ENCODE results near the gene WFIKKN2.

The WFIKKN2 gene

DNA sequence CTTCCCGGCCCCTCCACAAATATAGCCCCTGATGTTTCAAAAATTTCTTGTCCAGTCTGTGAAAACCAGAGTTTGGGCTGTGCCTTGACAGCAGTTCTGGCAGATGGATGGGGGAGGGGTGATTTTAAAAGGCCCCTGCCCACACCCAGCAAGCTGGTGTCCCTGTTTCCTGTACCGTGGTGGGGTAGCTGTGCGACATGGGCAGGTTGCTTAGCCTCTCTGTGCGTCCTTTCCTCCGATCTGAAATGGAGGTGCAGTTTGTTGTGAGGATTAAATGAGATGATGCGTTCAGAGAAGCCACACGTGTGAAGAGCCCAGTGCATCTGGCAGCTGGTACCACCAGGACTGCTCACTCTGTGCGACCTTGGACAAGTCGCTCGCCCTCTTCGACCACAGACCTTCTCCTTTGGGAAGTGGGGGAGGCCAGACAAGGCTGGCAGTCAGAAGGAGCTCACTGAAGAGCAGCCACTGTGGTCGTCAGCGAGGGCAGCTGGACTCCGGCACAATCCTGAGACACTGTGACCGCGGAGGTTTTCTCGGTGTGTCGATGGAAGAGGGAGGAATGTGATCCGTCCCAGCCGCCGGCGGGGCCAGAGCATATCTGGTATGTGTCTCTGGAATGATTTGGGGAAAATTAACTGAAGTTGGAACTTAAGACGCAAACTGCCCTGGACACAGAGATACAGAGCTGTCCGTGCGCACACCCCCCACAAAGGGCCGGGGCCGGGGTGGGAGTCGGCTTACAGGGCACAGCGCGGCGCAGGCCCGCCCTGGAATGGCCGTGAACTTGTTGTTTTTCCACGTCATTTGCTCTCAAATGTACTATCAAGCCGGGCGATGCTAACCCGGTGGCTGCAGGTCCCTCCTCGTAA, 721 bp upstream of the WFIKKN2 start:
- H3K4me3 ChIP-seq (ENCODE audit: low read depth, low read length) = no peak overlapping the region
- no peaks in the 10 kb centered on the region for H3K27me3 ChIP-seq
- H3K36me3 ChIP-seq = no peaks in the 10 kb centered on the region
- DNase-seq = no peak
- H3K9me3 ChIP-seq = no peaks in the 10 kb centered on the region
- H3K4me1 ChIP-seq = peaks cover 20% of the 10 kb centered on the region
- TF ChIP-seq, protein P1, sequence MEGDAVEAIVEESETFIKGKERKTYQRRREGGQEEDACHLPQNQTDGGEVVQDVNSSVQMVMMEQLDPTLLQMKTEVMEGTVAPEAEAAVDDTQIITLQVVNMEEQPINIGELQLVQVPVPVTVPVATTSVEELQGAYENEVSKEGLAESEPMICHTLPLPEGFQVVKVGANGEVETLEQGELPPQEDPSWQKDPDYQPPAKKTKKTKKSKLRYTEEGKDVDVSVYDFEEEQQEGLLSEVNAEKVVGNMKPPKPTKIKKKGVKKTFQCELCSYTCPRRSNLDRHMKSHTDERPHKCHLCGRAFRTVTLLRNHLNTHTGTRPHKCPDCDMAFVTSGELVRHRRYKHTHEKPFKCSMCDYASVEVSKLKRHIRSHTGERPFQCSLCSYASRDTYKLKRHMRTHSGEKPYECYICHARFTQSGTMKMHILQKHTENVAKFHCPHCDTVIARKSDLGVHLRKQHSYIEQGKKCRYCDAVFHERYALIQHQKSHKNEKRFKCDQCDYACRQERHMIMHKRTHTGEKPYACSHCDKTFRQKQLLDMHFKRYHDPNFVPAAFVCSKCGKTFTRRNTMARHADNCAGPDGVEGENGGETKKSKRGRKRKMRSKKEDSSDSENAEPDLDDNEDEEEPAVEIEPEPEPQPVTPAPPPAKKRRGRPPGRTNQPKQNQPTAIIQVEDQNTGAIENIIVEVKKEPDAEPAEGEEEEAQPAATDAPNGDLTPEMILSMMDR (IDR thresholded peaks at IDR 0.05; ENCODE audit: low read depth, low read length) = no peak

DNA sequence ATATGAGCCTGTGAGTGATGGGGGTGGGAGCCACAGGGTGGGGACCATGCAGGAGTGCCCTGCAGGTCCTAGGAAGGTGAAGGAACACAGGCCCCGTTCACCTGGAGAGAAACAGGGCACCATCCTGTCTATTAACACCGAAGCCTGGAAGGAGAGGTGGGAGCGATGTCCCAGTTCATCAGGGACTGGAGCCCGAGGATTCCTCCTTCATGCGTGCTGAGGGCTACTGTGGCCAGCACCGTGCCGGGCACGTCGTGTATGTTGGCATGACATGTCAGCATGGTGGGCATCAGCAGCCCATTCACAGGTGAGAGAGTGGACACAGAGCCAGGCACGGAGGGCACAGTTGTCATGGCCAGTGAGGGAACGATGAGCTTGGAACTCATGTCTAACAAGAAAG, 1.4 kb downstream of the WFIKKN2 start:
- Histone ChIP-seq H3K9me3 (no peaks in the 10 kb centered on the region), H3K27me3 (no peaks in the 10 kb centered on the region), H3K4me3 (ENCODE audit: low read depth, low read length) (no peak overlapping the region), H3K36me3 (no peaks in the 10 kb centered on the region), H3K4me1 (peaks cover 22% of the 10 kb centered on the region)
- no peak for DNase-seq
- TF ChIP-seq, protein P1 (IDR thresholded peaks at IDR 0.05; ENCODE audit: low read depth, low read length) = no peak

DNA sequence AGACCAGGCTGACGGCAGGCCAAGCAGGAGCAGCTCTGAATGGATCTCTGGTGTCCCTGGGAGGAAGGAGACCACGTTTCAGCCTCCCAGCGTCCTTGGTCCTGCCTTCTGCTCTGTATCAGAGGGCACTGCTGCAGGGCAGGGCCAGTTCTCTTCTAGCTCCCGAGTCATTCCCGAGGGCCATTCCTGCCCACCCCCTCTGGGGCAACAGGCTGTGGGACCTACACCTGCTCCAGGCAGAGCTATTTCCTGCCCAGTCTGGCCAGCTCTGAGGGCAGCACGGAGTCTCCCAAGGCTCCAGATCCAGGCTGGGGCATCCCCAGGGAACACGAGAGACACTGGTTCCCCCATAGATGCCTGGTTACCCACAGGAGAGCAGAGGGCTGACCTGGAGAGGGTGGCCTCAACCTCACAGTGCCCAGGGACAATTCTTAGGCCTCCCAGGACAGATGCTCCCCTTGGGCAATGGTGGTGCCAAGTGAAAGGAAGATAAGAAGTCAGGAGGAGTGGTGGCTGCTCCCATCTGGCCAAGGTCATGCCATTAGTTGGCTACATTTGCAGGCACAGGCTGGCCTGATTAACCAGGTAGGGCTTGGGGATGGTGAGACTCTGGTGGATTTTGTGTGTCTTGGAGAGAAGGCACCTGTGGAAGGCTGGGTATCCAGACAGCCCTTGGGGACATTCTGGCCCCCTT, 2.0 kb downstream of the WFIKKN2 start:
- H3K4me1 ChIP-seq = peaks cover 22% of the 10 kb centered on the region
- TF ChIP-seq, protein P1 (IDR thresholded peaks at IDR 0.05; ENCODE audit: low read depth, low read length) = no peak
- H3K27me3 ChIP-seq = no peaks in the 10 kb centered on the region
- no peaks in the 10 kb centered on the region for H3K9me3 ChIP-seq
- no peaks in the 10 kb centered on the region for H3K36me3 ChIP-seq
- no peak for DNase-seq
- H3K4me3 ChIP-seq (ENCODE audit: low read depth, low read length) = no peak overlapping the region

DNA sequence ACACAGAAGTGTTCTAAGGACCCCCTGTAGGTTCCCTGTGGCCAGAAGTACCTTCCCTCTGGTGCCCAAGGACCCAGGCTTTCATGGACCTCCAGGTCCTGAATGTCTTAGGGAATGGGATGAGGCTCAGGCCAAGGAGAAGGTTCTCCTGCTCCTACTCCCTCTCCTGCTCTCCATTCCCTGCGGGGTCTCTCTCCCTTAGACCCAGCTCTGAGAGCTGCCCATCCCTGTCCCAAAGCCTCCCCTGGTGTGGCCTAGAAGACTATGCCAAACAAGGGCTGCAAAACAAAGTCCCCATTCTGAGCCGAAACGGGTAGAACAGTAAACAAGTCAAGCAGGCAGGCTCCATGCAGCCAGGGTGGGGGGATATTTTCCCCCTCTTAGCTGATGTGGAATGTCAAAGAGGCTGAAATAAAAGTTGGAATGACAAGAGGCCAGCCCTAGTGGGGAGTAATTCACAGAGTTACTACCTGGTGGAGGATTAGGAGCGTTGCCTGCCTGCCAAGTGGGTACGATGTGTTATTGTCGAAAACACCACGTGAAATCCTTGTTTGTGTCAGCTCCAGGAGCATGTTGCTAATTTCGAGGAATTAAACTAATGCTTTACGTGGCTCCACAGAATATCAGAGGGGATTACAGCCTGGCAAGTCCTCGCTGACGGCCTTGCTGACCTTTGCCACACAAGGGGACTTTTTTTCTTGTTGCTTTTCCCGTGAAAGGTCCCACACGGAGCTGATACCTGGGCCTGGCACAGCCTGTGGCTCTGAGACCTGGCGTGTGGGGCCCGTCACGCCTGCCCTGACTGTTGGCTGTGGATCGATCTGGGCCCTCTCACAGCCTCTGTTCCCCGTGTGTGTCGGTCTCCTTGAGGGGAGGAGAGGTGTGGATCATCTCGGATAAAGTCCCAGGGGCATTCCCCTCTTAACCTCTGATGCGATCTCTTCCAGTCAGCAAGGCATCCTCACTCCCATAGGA, 2.9 kb downstream of the WFIKKN2 start:
- Histone ChIP-seq H3K4me1 (peaks cover 19% of the 10 kb centered on the region), H3K9me3 (no peaks in the 10 kb centered on the region), H3K27me3 (no peaks in the 10 kb centered on the region), H3K4me3 (ENCODE audit: low read depth, low read length) (no peak overlapping the region), H3K36me3 (no peaks in the 10 kb centered on the region)
- DNase-seq = no peak
- TF ChIP-seq, protein P1 (IDR thresholded peaks at IDR 0.05; ENCODE audit: low read depth, low read length) = no peak

DNA sequence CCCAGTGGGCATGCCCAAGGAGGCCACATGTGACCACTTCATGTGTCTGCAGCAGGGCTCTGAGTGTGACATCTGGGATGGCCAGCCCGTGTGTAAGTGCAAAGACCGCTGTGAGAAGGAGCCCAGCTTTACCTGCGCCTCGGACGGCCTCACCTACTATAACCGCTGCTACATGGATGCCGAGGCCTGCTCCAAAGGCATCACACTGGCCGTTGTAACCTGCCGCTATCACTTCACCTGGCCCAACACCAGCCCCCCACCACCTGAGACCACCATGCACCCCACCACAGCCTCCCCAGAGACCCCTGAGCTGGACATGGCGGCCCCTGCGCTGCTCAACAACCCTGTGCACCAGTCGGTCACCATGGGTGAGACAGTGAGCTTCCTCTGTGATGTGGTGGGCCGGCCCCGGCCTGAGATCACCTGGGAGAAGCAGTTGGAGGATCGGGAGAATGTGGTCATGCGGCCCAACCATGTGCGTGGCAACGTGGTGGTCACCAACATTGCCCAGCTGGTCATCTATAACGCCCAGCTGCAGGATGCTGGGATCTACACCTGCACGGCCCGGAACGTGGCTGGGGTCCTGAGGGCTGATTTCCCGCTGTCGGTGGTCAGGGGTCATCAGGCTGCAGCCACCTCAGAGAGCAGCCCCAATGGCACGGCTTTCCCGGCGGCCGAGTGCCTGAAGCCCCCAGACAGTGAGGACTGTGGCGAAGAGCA, 4.4 kb downstream of the WFIKKN2 start:
- DNase-seq = no peak
- TF ChIP-seq, protein P1 (IDR thresholded peaks at IDR 0.05; ENCODE audit: low read depth, low read length) = no peak
- H3K4me1 ChIP-seq = peaks cover 5% of the 10 kb centered on the region; the same call in 1 of the 2 replicates
- no peaks in the 10 kb centered on the region for H3K27me3 ChIP-seq
- H3K4me3 ChIP-seq (ENCODE audit: low read depth, low read length) = no peak overlapping the region
- no peaks in the 10 kb centered on the region for H3K9me3 ChIP-seq
- no peaks in the 10 kb centered on the region for H3K36me3 ChIP-seq
